NCI-H1092 treated with DMSO at 0.1 percent for 48 hours (cell line): Measurements from ENCODE around the gene CDC42BPB.

Experiments
- DNase-seq: peaks from one replicate; lab custom pipeline; 2025; lab: John Stamatoyannopoulos, UW

Gene CDC42BPB

DNA sequence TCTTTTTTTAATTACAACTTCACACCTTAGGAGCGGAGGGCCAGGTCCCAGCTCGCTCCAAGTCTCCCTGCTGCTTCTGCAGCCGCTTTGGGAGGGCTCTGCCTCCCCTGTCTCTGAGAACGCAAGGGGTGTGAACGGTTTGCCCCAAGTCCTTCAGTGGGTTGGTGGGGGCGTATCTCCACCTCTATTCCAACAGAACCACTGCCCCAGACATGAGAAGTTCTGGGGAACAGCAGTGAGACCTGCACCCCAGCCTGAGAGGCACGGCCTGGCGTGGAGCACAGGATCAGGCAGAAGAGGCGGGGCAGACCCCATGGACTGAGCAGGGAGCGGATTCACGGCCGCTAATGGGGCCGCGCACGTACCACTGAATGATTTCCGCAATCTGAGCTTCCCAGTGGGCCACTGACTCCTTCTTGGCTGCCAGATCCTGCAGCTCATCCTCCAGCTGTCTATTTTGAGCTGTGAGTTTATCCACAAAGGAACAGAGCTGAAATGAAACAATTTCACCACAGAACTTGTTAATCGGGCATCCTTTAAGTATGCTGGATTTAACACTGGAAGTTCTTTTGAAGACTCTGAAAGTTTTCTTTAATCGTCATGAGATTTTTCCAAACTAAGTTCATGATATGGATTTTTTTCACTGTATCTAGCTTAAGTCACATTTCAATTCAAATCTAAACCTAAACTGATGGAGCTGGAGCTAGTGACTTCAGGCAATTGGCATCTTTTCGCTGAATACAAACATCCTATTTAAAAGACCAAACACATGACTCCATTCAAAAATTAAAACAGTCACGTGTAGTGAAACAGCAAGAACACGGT, 90.5 kb downstream of the CDC42BPB start:
- no peak for DNase-seq

DNA sequence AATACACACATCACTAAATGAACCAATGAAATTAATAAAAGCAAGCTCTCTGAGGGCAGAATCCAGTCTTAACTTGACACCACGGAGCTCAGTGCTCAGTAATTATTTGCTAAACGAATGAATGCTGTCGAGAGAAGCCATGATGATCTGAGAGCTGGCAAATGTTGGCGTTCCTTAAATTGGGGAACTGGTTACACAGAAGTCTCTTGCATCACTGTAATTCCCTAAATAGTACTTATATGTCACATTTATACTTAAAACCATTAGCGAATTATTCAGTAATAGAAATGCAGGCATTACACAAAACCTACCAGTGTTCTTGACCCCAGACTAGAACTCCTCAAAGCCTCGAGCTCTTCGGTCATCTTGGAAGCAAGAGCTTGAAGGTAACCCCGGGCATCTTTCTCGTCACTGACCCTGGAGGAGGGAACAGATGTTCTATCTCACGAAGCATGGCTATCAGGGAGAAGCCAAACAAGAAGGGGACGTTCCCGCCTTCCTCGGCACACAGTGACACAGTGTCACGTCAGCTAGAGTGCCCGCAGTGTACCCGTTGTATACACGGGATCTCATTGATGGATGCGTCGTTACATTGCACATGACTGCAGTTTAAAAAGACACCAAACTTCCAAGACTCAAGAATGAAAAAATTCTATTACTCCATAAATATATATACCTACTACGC, 91.2 kb downstream of the CDC42BPB start:
- no peak for DNase-seq

GRCh38 chr14:102965282-102965681, 92.1 kb downstream of the CDC42BPB start:
- DNase-seq = no peak

- no peak for DNase-seq
Measured at GRCh38 chr14:102964152-102964730, 93.1 kb downstream of the CDC42BPB start.

DNA sequence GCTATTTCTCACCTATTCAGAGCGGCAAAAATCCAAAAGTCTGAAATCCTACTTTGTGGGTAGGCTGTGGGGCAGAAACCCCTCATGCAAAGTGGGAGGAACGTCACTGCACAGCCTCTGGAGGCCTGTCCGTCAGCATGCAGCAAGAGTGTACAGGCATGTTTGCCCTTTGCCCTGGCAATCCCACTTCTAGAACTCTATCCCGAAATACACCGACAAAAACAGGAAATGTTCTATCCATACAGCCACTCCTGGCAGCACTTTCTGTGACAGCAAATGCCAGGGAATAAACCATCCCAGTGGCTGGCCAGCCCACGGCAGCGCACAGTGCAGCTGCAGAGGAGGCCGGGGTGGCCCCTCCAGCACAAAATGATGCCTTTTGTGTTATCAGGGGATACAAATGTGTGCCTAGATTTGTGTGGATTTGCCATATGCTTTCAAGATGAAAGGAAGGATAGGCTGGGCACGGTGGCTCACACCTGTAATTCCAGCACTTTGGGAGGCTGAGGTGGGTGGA, 95.2 kb downstream of the CDC42BPB start:
- DNase-seq = no peak

DNA sequence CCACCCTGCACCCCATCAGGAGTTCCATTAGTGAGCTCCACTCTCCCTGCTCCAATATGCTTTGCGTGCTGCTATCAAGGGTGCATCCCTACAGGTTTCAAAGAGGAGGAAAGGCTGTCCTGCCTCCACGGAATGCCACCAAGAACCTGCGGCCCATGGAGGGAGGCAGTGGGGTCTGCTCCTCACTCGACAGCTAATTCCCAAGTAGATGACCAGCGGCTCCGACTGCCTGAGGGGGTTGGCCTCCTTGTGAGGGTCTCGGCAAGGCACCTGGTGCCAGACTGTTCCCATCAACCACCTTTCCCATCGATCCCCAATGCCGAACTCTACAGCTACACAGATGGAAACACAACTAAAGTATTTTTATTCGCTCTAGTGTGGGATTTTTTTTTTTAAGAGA, 98.9 kb downstream of the CDC42BPB start:
- no peak for DNase-seq

GRCh38 chr14:102957222-102957621, 100.1 kb downstream of the CDC42BPB start:
- no peak for DNase-seq

DNA sequence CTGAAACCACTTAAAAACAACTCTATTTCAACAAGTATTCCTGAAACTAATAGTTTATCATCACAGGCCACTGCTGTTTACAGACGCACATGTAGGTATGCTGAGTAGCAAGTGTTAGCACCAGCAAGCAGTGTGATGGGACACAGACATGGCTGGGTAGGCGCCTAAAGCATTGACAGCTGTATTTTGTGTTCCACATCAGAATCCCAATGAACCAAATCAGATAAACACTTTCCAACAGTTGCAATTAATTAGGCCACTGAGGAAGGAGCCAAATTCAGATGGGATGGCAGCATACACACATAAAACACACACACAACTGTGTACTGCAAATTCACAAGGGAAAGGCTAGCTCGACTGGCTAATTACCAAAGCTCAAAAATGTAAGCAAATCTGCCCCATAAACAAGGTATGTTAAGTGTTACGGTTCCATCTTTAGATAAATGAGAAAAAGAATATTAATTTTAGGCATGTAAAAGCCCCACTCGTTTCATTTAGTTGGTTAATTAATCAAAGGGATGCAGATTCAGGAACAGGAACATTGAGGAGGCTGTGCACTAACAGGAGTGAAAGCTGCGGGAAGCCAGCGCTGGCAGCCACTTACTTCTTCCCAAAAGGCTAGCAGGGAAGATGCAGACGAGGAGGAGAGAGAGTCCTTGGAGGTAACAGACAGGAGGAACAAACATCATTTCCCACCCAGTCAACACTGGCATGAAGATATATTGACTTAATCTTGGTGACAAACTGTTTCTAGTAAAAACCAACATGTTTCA, 101.5 kb downstream of the CDC42BPB start:
- no peak for DNase-seq

DNA sequence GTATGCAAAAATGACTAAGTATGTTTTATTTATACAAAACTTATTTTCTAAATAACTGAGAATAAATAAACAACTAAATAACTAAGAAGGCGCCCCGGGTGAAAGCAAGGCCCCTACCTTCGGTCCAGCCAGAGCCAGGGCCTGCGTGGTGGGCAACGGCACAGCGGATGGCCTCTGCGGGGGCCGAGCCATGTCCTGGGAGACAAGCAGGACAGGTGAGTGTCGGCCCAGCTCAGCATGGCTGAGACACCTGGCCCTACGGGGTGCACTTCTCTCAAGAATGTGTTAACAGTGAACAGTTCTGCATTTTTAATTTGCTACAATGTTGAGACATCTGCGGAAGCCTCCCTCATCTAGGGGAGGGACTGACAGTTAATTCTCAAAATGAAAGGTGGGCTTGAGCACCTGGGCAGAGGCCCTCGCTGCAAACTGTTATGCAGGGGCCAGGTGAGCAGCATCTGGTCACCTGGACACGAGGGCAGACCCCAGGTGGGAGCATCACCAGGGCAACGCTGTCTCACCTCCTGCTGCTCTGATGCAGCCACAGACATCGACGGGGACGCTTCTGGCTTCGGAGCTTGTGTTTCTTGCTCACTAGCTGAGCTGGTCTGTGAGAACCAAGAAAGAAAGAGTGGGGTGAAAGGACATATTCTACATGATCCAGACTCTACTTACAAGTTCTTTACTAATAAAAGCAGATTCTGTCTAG, 103.1 kb downstream of the CDC42BPB start:
- DNase-seq = no peak

DNA sequence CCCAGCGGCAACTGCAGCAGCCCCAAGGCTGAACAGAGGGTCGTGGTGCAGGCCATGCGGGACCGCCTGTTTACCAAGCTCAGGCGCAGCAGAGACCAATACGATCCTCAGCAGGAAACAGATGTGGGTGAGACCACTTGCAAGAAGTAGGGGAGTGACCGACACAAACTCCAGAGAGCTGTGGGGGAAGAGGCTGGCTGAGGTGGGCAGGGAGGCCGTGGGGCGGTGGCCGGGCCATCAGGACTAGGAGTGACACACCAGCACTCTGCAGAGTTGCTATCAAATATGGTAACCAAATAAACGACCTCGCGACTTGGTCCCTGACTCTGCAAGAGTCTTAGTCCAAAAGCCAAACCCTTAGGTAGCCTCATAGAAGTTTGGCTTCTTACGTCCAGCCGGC, 104.2 kb downstream of the CDC42BPB start:
- no peak for DNase-seq

GRCh38 chr14:102952276-102952675, 105.1 kb downstream of the CDC42BPB start:
- DNase-seq = no peak

DNA sequence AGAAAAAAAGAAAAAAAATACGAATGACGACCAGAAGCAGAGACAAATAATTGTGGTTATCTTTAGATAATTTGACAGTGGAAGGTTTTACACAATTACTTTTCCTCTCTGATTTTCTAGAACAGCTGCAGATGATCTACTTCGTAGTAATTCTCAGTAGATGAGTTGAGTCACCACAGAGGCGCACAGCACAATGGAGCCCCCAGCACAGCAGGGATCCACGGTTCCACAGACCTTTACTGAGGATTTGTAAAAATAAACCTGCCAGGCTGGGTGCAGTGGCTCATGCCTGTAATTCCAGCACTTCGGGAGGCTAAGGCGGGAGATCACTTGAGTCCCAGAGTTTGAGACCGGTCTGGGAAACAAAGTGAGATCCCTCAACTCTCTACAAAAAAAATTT, 105.5 kb downstream of the CDC42BPB start:
- DNase-seq = no peak

DNA sequence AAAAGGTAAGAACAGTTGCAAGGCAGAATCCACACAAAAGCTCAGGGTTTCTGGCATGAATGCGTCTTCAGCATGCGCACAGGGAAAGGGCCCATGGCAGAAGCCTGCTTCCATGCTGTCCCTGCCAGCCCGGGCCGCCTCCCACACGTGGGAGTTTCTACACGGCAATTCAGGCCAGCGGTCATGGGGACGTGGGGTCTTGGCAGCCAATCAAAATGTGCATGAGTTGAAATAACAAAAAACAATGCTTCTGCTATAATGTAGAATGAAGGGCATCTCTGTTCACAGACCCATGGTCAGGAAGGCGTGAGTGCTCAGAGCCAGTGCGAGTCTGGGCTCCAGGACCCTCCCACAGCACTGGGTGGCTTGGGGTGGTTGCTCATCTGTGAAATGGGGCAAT, 106.3 kb downstream of the CDC42BPB start:
- no peak for DNase-seq

GRCh38 chr14:102949801-102950451, 107.4 kb downstream of the CDC42BPB start:
- DNase-seq = peak; percentile 93

- DNase-seq = no peak
Measured at GRCh38 chr14:102949062-102949800, 108.1 kb downstream of the CDC42BPB start.

- DNase-seq = peak; percentile 13
Measured at GRCh38 chr14:102948698-102949061, 108.7 kb downstream of the CDC42BPB start.

GRCh38 chr14:102947321-102948103, 109.8 kb downstream of the CDC42BPB start:
- DNase-seq = no peak

DNA sequence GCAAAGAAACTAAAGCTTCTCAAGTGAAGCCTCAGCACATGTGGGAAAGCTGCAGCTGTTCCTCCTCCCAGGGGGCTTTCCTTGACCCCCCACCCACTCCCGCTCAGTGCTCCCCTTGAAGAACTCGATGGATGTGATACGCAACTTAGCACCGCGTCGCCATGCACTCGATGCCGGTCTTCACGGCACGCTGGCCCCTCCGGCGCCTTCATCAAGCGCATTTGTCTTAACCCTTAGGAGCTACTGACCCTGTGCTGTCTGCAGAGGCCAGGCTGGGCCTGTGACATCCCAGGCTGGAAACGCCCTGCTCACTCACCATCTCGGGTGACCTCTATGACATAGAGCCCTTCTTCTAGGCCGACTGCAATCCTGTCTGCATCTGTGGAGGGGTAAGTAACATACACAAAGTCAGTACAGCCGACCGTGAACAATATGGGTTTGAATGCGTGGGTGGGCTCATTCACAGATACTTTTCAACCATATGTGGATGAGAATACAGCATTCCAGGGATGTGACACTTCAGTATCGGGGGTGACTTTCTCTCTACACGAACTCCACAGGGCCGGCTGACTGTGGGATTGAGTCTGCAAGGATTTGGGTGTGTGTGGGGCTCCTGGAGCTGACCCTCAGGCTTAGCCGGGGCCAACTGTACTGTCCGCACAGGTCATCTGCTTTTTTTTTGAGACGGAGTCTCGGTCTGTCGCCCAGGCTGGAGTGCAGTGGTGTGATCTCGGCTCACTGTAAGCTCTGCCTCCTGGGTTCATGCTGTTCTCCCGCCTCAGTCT, 111.8 kb downstream of the CDC42BPB start:
- no peak for DNase-seq
